ENCODE data around the gene RNPEPL1.
"Not testable (repeated sequence)": the region's sequence is repeated elsewhere in the genome, so short reads cannot be mapped to it uniquely, and the experiment has no call there.

The RNPEPL1 gene

DNA sequence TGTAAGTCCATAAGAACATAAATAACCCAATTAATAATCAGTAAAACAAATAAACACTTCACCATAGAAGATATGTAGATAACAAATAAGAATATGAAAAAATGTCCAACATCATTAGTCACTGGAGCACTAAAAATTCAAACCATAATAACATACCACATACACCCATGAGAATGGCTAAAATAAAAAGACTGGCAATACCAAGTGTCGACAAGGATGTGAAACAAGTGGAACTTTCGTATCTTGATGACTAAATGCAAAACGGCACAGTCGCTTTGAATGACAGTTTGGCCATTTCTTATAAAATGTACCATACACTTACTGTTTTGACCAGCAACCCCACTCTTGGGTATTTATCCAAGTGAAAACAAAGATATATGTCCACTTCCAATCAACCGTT is 37.2 kb upstream of the RNPEPL1 start:
- Histone ChIP-seq H4K5ac (ENCODE audit: low read length) (no peak overlapping the region), H3K4ac (ENCODE audit: low read depth, low read length) (no peak overlapping the region), H3K79me2 (ENCODE audit: control insufficient read depth, insufficient read depth, low read length) (no peaks in the 10 kb centered on the region), H3K4me2 (ENCODE audit: low read length) (no peak overlapping the region), H3K27me3 (ENCODE audit: insufficient read depth, low read length, poor library complexity) (no peaks in the 10 kb centered on the region), H2BK5ac (ENCODE audit: low read length) (no peak overlapping the region), H3K18ac (ENCODE audit: low read length) (no peak overlapping the region), H2BK120ac (ENCODE audit: low read depth, low read length) (no peak overlapping the region), H2AK5ac (ENCODE audit: low read length) (no peak overlapping the region), H3K23ac (ENCODE audit: low read length) (no peak overlapping the region), H3K56ac (ENCODE audit: low read length) (no peak overlapping the region), H3K36me3 (ENCODE audit: control insufficient read depth, insufficient read depth, low read length) (no peaks in the 10 kb centered on the region), H3K27ac (ENCODE audit: low read depth, low read length) (no peak overlapping the region), H3K9ac (ENCODE audit: low read length) (no peak overlapping the region), H4K8ac (ENCODE audit: low read depth, low read length) (no peak overlapping the region), H3K4me3 (ENCODE audit: low read length) (no peak overlapping the region), H2BK15ac (replicated peaks; ENCODE audit: low read depth) (no peak overlapping the region), H3K79me1 (ENCODE audit: low read length) (no peaks in the 10 kb centered on the region), H3K4me1 (ENCODE audit: control insufficient read depth, low read depth, low read length) (no peaks in the 10 kb centered on the region)
- WGBS (ENCODE audit: extremely low coverage, insufficient coverage, low lambda C conversion rate) = no CpG with 5 or more reads among the region's 5 CpGs
- no peak for DNase-seq

GRCh38 chr2:240532031-240532775 is 36.1 kb upstream of the RNPEPL1 start:
- no peak overlapping the region for H3K27ac ChIP-seq (ENCODE audit: low read depth, low read length)
- H3K36me3 ChIP-seq (ENCODE audit: control insufficient read depth, insufficient read depth, low read length) = no peaks in the 10 kb centered on the region
- H2AK5ac ChIP-seq (ENCODE audit: low read length) = no peak overlapping the region
- H4K8ac ChIP-seq (ENCODE audit: low read depth, low read length) = no peak overlapping the region
- H4K5ac ChIP-seq (ENCODE audit: low read length) = no peak overlapping the region
- no peaks in the 10 kb centered on the region for H3K79me2 ChIP-seq (ENCODE audit: control insufficient read depth, insufficient read depth, low read length)
- H3K4me2 ChIP-seq (ENCODE audit: low read length) = no peak overlapping the region
- no peak overlapping the region for H2BK15ac ChIP-seq (replicated peaks; ENCODE audit: low read depth)
- no peaks in the 10 kb centered on the region for H3K79me1 ChIP-seq (ENCODE audit: low read length)
- no CpG with 5 or more reads among the region's 1 CpG for WGBS (ENCODE audit: extremely low coverage, insufficient coverage, low lambda C conversion rate)
- H2BK5ac ChIP-seq (ENCODE audit: low read length) = no peak overlapping the region
- H3K18ac ChIP-seq (ENCODE audit: low read length) = no peak overlapping the region
- no peak overlapping the region for H3K4ac ChIP-seq (ENCODE audit: low read depth, low read length)
- H3K56ac ChIP-seq (ENCODE audit: low read length) = no peak overlapping the region
- no peak overlapping the region for H3K9ac ChIP-seq (ENCODE audit: low read length)
- H3K27me3 ChIP-seq (ENCODE audit: insufficient read depth, low read length, poor library complexity) = no peaks in the 10 kb centered on the region
- no peak overlapping the region for H3K4me3 ChIP-seq (ENCODE audit: low read length)
- H3K4me1 ChIP-seq (ENCODE audit: control insufficient read depth, low read depth, low read length) = no peaks in the 10 kb centered on the region
- H2BK120ac ChIP-seq (ENCODE audit: low read depth, low read length) = no peak overlapping the region
- no peak overlapping the region for H3K23ac ChIP-seq (ENCODE audit: low read length)
- no peak for DNase-seq

DNA sequence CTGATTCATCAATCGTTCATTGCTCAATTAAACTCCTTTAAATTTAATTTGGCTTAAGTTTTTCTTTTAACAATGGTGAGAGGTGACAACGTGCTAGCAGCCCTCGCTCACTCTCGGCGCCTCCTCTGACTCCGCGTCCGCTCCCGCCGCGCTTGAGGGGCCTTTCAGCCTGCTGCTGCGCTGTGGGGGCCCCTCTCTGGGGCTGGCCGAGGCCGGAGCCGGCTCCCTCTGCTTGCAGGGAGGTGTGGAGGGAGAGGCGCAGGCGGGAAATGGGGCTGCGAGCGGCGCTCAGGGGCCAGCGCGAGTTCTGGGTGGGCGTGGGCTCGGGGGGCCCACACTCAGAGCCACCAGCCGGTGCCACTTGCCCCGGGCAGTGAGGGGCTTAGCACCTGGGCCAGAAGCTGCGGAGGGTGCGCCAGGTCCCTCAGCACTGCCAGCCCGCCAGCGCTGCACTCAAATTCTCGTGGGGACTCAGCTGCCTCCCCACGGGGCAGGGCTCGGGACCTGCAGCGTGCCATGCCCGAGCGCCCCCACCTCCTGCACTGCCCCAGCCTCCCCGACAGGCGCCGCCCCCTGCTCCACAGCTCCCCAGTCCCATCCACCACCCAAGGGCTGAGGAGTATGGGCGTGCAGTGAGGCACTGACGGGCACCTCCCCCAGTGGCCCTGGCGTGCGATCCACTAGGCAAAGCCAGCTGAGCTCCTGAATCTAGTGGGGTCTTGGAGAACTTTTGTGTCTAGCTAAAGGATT is 30.1 kb upstream of the RNPEPL1 start:
- Histone ChIP-seq H3K18ac (ENCODE audit: low read length) (no peak overlapping the region), H3K23ac (ENCODE audit: low read length) (no peak overlapping the region), H3K4me1 (ENCODE audit: control insufficient read depth, low read depth, low read length) (no peaks in the 10 kb centered on the region), H3K56ac (ENCODE audit: low read length) (no peak overlapping the region), H3K36me3 (ENCODE audit: control insufficient read depth, insufficient read depth, low read length) (no peaks in the 10 kb centered on the region), H2BK5ac (ENCODE audit: low read length) (no peak overlapping the region), H3K79me1 (ENCODE audit: low read length) (no peaks in the 10 kb centered on the region), H2BK15ac (replicated peaks; ENCODE audit: low read depth) (no peak overlapping the region), H4K5ac (ENCODE audit: low read length) (no peak overlapping the region), H3K27me3 (ENCODE audit: insufficient read depth, low read length, poor library complexity) (no peaks in the 10 kb centered on the region), H3K79me2 (ENCODE audit: control insufficient read depth, insufficient read depth, low read length) (no peaks in the 10 kb centered on the region), H3K4me2 (ENCODE audit: low read length) (no peak overlapping the region), H4K8ac (ENCODE audit: low read depth, low read length) (no peak overlapping the region), H2BK120ac (ENCODE audit: low read depth, low read length) (no peak overlapping the region), H3K4ac (ENCODE audit: low read depth, low read length) (no peak overlapping the region), H3K9ac (ENCODE audit: low read length) (no peak overlapping the region), H2AK5ac (ENCODE audit: low read length) (no peak overlapping the region), H3K4me3 (ENCODE audit: low read length) (no peak overlapping the region), H3K27ac (ENCODE audit: low read depth, low read length) (no peak overlapping the region)
- DNase-seq = no peak
- no CpG with 5 or more reads among the region's 43 CpGs for WGBS (ENCODE audit: extremely low coverage, insufficient coverage, low lambda C conversion rate)

DNA sequence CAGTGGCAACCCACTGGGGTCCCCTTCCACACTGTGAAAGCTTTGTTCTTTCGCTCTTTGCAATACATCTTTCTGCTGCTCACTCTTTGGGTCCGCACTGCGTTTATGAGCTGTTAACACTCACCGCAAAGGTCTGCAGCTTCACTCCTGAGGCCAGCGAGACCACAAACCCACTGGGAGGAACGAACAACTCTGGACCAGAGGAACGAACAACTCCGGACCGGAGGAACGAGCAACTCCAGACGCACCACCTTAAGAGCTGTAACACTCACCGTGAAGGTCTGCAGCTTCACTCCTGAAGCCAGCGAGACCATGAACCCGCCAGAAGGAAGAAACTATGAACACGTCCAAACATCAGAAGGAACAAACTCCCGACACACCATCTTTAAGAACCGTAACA is 29.2 kb upstream of the RNPEPL1 start:
- H2BK120ac ChIP-seq (ENCODE audit: low read depth, low read length); H4K5ac ChIP-seq (ENCODE audit: low read length); H2BK5ac ChIP-seq (ENCODE audit: low read length); H3K79me1 ChIP-seq (ENCODE audit: low read length); H3K27me3 ChIP-seq (ENCODE audit: insufficient read depth, low read length, poor library complexity); H2BK15ac ChIP-seq (replicated peaks; ENCODE audit: low read depth); H3K4ac ChIP-seq (ENCODE audit: low read depth, low read length); H3K4me3 ChIP-seq (ENCODE audit: low read length); H3K18ac ChIP-seq (ENCODE audit: low read length); H3K36me3 ChIP-seq (ENCODE audit: control insufficient read depth, insufficient read depth, low read length); H3K56ac ChIP-seq (ENCODE audit: low read length); H3K4me1 ChIP-seq (ENCODE audit: control insufficient read depth, low read depth, low read length); H2AK5ac ChIP-seq (ENCODE audit: low read length); H3K9ac ChIP-seq (ENCODE audit: low read length); H3K23ac ChIP-seq (ENCODE audit: low read length); H3K4me2 ChIP-seq (ENCODE audit: low read length); H4K8ac ChIP-seq (ENCODE audit: low read depth, low read length); H3K79me2 ChIP-seq (ENCODE audit: control insufficient read depth, insufficient read depth, low read length); H3K27ac ChIP-seq (ENCODE audit: low read depth, low read length); DNase-seq: not testable (repeated sequence)
- WGBS (ENCODE audit: extremely low coverage, insufficient coverage, low lambda C conversion rate) = no CpG with 5 or more reads among the region's 17 CpGs

- no peak overlapping the region for H2BK5ac ChIP-seq (ENCODE audit: low read length)
- H2AK5ac ChIP-seq (ENCODE audit: low read length) = no peak overlapping the region
- no peak for DNase-seq
- no peak overlapping the region for H3K9ac ChIP-seq (ENCODE audit: low read length)
- H3K27me3 ChIP-seq (ENCODE audit: insufficient read depth, low read length, poor library complexity) = no peaks in the 10 kb centered on the region
- no peak overlapping the region for H3K4ac ChIP-seq (ENCODE audit: low read depth, low read length)
- H2BK120ac ChIP-seq (ENCODE audit: low read depth, low read length) = no peak overlapping the region
- no peak overlapping the region for H3K4me3 ChIP-seq (ENCODE audit: low read length)
- H2BK15ac ChIP-seq (replicated peaks; ENCODE audit: low read depth) = no peak overlapping the region
- no peaks in the 10 kb centered on the region for H3K79me1 ChIP-seq (ENCODE audit: low read length)
- no peak overlapping the region for H3K18ac ChIP-seq (ENCODE audit: low read length)
- H3K56ac ChIP-seq (ENCODE audit: low read length) = no peak overlapping the region
- H3K23ac ChIP-seq (ENCODE audit: low read length) = no peak overlapping the region
- no peaks in the 10 kb centered on the region for H3K36me3 ChIP-seq (ENCODE audit: control insufficient read depth, insufficient read depth, low read length)
- H4K8ac ChIP-seq (ENCODE audit: low read depth, low read length) = no peak overlapping the region
- H3K4me2 ChIP-seq (ENCODE audit: low read length) = no peak overlapping the region
- no peak overlapping the region for H3K27ac ChIP-seq (ENCODE audit: low read depth, low read length)
- no peaks in the 10 kb centered on the region for H3K79me2 ChIP-seq (ENCODE audit: control insufficient read depth, insufficient read depth, low read length)
- no peak overlapping the region for H4K5ac ChIP-seq (ENCODE audit: low read length)
- H3K4me1 ChIP-seq (ENCODE audit: control insufficient read depth, low read depth, low read length) = no peaks in the 10 kb centered on the region
Observed at GRCh38 chr2:240539906-240540305, 28.4 kb upstream of the RNPEPL1 start.
